22Rv1 (cell line): ENCODE measurements around the gene DNM2.

Source experiments
- CTCF ChIP-seq: fragments of 450-650 bp; IDR thresholded peaks from 2 replicates; pipeline ENCODE4 v1.5.1; 2017; ENCODE audit warnings: mild to moderate bottlenecking
- ZFX ChIP-seq: fragments of 450-650 bp; IDR thresholded peaks from 2 replicates; pipeline ENCODE4 v1.6.1; 2017; ENCODE audit warnings: antibody characterized with exemption, borderline replicate concordance

DNA sequence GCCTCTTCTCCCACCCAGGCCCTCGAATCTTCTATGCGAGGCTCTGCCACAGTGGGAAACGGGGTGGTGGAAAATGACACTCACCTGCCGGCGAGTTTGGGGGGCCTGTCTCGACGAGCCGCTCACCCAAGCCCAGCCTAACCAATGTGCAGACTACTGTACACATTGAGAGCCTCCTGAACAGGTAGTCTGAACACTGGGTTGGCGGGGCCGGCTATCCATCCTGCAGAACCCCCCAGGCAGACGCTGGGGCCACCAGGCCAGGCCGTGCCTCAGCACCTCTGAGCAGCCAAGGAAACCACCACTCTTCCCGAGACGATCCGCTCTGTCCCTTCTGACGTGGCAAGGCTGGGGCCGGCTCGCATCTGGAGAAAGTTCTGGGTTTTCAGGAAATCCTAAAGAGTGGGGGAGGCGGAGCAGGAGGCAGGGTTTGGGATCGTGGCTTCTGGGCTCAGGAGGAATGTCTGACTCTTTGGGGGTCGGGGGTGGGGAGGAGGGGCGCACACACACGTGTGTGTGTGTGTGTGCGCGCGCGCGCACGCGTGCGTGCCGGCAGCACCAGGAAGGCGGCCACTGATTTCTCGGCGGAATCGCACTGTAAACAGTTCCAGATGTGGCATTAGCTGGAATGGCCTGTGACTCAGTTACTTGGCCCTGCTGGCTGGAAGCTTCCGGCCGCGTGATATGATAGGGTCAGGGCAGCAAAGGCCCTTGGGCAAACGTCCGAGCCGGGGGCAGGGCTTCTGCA, 99.6 kb downstream of the DNM2 start:
- TF ChIP-seq CTCF (no peak), ZFX (no peak)
